ENCODE results near the gene CCDC18. TPM values are rescaled to one million over a fixed set of nuclear protein-coding genes. Genes with fewer than 3 reads are reported as not detected.
A peak's percentile ranks its signal among the peaks of the same experiment; 100 is the strongest.

The CCDC18 gene
- total RNA-seq, 2 experiments from 2014 or later: 14.9 to 15.7 TPM

- H3K36me3 Mint-ChIP-seq: peaks cover 14% of the 10 kb centered on the region
- H3K27me3 Mint-ChIP-seq: no peaks in the 10 kb centered on the region
- no peak overlapping the region for H3K4me3 Mint-ChIP-seq
- DNase-seq: no peak
- no peak overlapping the region for H3K27ac Mint-ChIP-seq
- H3K4me1 Mint-ChIP-seq: no peaks in the 10 kb centered on the region
- no peaks in the 10 kb centered on the region for H3K9me3 Mint-ChIP-seq
Measured at GRCh38 chr1:93296555-93297154, 116.1 kb downstream of the CCDC18 start.

DNA sequence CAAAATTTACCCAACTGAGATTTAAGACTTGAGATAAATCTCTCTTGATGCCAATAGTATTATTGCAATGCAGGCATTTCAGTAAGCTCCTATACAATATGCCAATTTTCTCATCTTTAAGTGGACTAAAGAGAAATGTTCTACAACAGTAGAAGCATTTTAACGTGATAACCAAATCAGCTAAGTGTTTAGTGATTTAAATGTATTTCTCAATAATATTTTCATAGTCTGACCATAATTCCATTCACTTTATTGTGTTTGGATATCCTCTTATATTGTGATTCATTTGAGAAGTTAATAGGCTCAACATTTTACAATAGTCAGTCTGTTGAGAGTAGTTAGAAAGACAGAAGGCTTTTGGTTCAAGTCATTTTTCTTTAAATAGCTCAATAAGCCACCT, 120.6 kb downstream of the CCDC18 start:
- Mint-ChIP-seq H3K4me3 (no peak overlapping the region), H3K27ac (no peak overlapping the region), H3K9me3 (no peaks in the 10 kb centered on the region), H3K4me1 (no peaks in the 10 kb centered on the region), H3K27me3 (no peaks in the 10 kb centered on the region), H3K36me3 (peaks cover 2% of the 10 kb centered on the region)
- no peak for DNase-seq

- peaks cover 2% of the 10 kb centered on the region for H3K36me3 Mint-ChIP-seq
- H3K27ac Mint-ChIP-seq: no peak overlapping the region
- H3K27me3 Mint-ChIP-seq: no peaks in the 10 kb centered on the region
- DNase-seq: no peak
- H3K4me3 Mint-ChIP-seq: no peak overlapping the region
- H3K4me1 Mint-ChIP-seq: no peaks in the 10 kb centered on the region
- H3K9me3 Mint-ChIP-seq: no peaks in the 10 kb centered on the region
Measured at GRCh38 chr1:93302078-93302477, 121.6 kb downstream of the CCDC18 start.

DNA sequence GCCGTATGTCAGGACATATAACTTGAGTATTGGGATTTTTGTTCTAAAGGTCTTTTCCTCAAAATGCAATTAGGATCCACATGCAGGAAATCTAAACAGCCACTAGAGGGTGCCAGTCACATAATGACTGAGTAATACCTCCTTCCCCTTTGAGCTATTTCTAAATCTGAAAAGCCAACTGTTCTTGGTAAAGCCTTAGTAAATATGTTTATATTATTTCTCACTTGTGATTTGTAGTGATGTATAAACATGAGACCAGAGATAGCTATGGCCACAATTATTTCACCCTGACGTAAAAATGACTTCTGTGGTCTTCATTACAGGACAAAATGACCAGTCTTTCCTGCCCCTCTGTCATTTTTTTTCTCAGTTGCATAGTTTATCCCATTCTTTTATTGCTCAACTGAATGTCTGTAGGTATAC, 124.2 kb downstream of the CCDC18 start:
- H3K9me3 Mint-ChIP-seq: no peaks in the 10 kb centered on the region
- DNase-seq: peak; percentile 14
- no peak overlapping the region for H3K27ac Mint-ChIP-seq
- H3K36me3 Mint-ChIP-seq: no peaks in the 10 kb centered on the region
- no peak overlapping the region for H3K4me3 Mint-ChIP-seq
- no peaks in the 10 kb centered on the region for H3K4me1 Mint-ChIP-seq
- H3K27me3 Mint-ChIP-seq: no peaks in the 10 kb centered on the region

- H3K27ac Mint-ChIP-seq: no peak overlapping the region
- peaks cover under 1% of the 10 kb centered on the region for H3K4me1 Mint-ChIP-seq
- H3K27me3 Mint-ChIP-seq: no peaks in the 10 kb centered on the region
- DNase-seq: no peak
- H3K36me3 Mint-ChIP-seq: peaks cover 2% of the 10 kb centered on the region
- no peak overlapping the region for H3K4me3 Mint-ChIP-seq
- no peaks in the 10 kb centered on the region for H3K9me3 Mint-ChIP-seq
Measured at GRCh38 chr1:93306920-93307319, 126.4 kb downstream of the CCDC18 start.

GRCh38 chr1:93313026-93313425, 132.5 kb downstream of the CCDC18 start:
- no peak for DNase-seq
- H3K27ac Mint-ChIP-seq: no peak overlapping the region
- H3K36me3 Mint-ChIP-seq: peaks cover 4% of the 10 kb centered on the region
- H3K27me3 Mint-ChIP-seq: no peaks in the 10 kb centered on the region
- no peaks in the 10 kb centered on the region for H3K9me3 Mint-ChIP-seq
- H3K4me1 Mint-ChIP-seq: peaks cover 2% of the 10 kb centered on the region
- H3K4me3 Mint-ChIP-seq: no peak overlapping the region

DNA sequence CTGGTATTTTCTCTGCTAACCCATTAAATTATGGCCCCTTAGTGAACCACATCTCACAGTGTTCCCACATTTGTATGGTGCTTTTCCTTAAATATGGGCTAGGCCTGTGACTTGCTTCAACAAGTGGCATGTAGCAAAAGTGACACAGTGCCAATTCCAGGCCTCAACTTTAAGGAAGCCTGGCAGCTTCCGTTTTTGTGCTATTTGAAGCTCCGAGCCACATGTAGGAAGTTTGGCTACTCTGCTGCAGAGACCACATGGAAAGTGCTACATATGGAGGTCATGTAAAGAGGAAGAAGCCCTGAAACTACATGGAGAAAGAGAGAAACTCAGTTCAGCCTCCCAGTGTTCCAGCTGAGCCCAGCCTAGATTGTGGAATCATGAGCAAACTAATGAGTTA, 136.7 kb downstream of the CCDC18 start:
- H3K27me3 Mint-ChIP-seq: no peaks in the 10 kb centered on the region
- H3K27ac Mint-ChIP-seq: no peak overlapping the region
- no peak overlapping the region for H3K4me3 Mint-ChIP-seq
- no peaks in the 10 kb centered on the region for H3K9me3 Mint-ChIP-seq
- DNase-seq: no peak
- peaks cover 2% of the 10 kb centered on the region for H3K36me3 Mint-ChIP-seq
- no peaks in the 10 kb centered on the region for H3K4me1 Mint-ChIP-seq

DNA sequence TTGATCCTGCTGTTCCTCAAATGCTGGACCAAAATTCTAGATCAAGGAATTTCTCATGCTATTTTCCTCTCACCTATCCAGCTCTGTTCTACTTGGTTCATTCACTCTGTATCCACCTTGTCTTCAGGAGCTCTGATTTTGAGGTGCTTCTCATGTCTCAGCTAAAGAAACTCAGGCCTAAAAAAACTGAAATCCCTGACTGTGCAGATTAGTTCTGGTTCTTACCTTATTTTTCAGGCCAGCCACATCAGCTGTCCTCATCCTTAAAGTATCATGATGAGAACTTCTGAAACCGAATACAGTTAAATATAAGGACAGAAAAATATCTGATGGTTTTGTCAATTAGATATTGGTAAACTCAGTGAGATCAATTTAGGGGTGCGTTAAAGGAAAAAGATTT, 137.4 kb downstream of the CCDC18 start:
- no peak for DNase-seq
- H3K9me3 Mint-ChIP-seq: no peaks in the 10 kb centered on the region
- H3K36me3 Mint-ChIP-seq: peaks cover 2% of the 10 kb centered on the region
- H3K4me1 Mint-ChIP-seq: no peaks in the 10 kb centered on the region
- H3K27me3 Mint-ChIP-seq: no peaks in the 10 kb centered on the region
- no peak overlapping the region for H3K27ac Mint-ChIP-seq
- H3K4me3 Mint-ChIP-seq: no peak overlapping the region

DNA sequence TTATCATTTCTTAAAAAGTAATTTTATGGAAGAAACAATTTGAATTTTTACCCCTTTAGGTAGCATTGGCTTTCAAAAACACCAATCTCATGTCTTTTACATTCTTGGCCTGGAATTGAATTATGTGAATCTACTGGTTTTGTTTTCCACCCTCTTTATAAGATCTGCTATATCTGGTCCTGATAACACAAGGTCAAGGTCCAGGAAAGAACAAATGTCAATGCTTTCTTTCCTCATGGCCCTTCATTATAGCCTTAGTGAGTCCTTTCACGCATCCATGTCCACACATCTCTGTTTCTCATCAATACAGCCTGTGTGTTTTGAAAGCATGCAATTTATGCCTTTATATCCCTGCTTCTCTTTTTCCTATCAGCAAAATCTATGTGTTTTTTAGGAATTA, 141.2 kb downstream of the CCDC18 start:
- Mint-ChIP-seq H3K4me1 (no peaks in the 10 kb centered on the region), H3K27ac (no peak overlapping the region), H3K36me3 (no peaks in the 10 kb centered on the region)

DNA sequence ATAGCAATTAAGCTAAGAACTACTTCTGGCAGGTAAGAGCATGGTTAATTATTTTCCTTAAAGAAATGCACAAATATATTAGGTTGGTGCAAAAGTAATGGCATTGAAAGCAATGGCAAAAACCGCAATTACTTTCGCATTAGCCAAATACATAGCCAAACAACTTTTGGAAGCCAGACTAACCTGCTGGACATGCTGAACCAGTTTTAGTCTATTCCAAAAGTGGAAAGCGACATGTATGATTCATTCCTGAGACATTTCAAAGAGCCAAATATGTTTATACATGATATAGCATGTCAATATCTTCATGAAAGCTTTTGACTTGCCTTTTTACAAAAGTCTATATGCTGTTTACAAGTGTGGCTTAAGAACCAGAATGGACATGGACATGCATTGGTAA, 141.8 kb downstream of the CCDC18 start:
- no peaks in the 10 kb centered on the region for H3K4me1 Mint-ChIP-seq
- no peak overlapping the region for H3K27ac Mint-ChIP-seq
- no peaks in the 10 kb centered on the region for H3K27me3 Mint-ChIP-seq
- no peak overlapping the region for H3K4me3 Mint-ChIP-seq
- no peak for DNase-seq
- no peaks in the 10 kb centered on the region for H3K36me3 Mint-ChIP-seq
- no peaks in the 10 kb centered on the region for H3K9me3 Mint-ChIP-seq

More for the DNA sequence above, 141.2 kb downstream of the CCDC18 start:
- no peak overlapping the region for H3K4me3 Mint-ChIP-seq
- DNase-seq: no peak
- H3K9me3 Mint-ChIP-seq: no peaks in the 10 kb centered on the region
- H3K27me3 Mint-ChIP-seq: no peaks in the 10 kb centered on the region

GRCh38 chr1:93323185-93323820, 142.8 kb downstream of the CCDC18 start:
- Mint-ChIP-seq H3K4me1 (no peaks in the 10 kb centered on the region), H3K4me3 (no peak overlapping the region), H3K36me3 (no peaks in the 10 kb centered on the region), H3K27ac (no peak overlapping the region), H3K9me3 (no peaks in the 10 kb centered on the region), H3K27me3 (no peaks in the 10 kb centered on the region)
- no peak for DNase-seq

DNA sequence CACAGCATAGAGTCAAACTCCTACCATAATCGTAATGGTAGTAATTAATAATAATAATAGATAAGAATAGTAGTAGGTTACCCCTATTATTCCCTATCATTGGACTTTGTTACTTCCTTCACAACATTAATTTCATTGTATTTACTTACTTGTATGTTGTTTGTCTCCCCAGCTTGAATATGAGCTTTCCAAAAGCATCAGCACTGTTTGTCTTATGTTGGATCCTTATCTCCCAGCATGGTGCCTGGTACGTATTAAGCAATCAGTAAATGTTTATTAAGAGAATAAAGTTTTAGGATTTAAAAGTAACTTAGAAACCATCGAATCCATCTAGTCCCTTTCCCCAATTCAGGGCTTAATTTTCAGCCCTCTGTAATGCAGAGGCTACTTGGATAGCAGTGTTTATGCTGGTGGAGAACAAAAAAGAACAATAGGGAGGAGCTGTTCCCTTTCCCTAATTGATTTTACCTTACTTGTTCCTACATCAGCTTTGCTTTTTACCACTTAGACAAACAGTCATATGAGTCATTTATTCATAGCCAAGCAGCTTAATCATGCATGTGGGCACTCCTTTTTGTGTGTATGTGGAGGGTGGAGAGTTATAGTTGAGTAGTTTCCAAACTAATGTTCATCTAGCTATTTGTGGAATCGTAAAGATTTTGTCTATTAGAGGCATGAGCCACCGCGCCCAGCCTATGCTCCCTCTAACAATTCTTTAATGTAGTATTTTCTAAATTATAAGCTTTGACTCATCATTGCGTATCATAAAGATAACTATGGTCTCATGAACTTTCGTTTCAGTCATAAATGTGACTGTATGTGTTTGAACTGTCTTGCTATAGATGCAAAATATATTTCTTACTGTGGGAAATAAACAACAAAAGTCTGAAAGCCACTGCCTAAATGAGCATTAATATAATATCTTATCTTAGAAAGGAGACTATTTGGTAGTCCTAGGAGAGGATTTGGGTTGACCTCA, 144.3 kb downstream of the CCDC18 start:
- Mint-ChIP-seq H3K27me3 (no peaks in the 10 kb centered on the region), H3K4me1 (no peaks in the 10 kb centered on the region), H3K36me3 (no peaks in the 10 kb centered on the region), H3K27ac (no peak overlapping the region), H3K4me3 (no peak overlapping the region), H3K9me3 (no peaks in the 10 kb centered on the region)
- DNase-seq: no peak

Measured in activated naive CD8-positive, alpha-beta T cell treated with anti-CD3 and anti-CD28 coated beads for 36 hours (primary cell).